ENCODE results near the gene CHCHD5.

CHCHD5 gene

DNA sequence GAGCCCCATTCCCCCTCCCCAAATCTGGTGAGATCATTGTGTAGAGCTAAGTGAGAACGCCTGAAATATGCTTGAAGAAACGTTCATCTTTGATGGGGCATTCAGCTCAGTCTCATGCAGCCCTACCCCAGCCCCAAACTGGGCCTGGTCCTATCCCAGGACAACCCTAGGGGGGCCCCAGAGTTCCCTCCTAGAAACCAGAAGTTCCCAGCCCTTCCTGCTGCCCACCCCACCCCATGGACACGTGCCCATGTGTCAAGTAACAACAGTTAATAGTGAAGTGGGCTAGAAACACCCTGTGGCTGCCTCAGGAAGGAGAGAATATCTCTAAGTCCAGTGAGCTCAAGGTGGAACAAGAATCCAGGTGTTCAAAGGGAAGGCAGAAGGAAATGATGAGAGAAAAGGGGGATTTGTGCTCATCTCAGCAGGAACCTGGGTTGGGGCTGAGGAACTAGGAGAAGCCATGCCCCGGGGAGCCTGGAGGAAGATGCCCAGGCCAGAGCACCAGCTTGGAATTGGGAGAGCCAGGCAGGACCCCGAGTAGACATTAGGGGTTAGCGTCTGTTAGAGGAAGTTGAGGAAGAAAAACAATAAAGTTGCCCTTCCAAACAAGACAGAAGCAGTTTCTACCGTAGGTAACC lies 41.2 kb downstream of the CHCHD5 start:
- Histone ChIP-seq H3K36me3 (ENCODE audit: control insufficient read depth, insufficient read depth, low read length) (no peaks in the 10 kb centered on the region), H3K4me3 (ENCODE audit: low read depth, low read length) (no peak overlapping the region), H3K4me1 (ENCODE audit: control insufficient read depth, insufficient read depth, low read length) (peaks cover 15% of the 10 kb centered on the region), H3K27ac (ENCODE audit: low read depth, low read length) (no peak overlapping the region), H3K9me3 (ENCODE audit: control insufficient read depth, insufficient read depth, low read length) (no peaks in the 10 kb centered on the region), H3K27me3 (ENCODE audit: control insufficient read depth, insufficient read depth, low read length) (no peaks in the 10 kb centered on the region), H3K9ac (ENCODE audit: low read depth, low read length) (no peak overlapping the region)

GRCh38 chr2:112626604-112627059 lies 42.2 kb downstream of the CHCHD5 start:
- H3K27me3 ChIP-seq (ENCODE audit: control insufficient read depth, insufficient read depth, low read length) = no peaks in the 10 kb centered on the region
- H3K9ac ChIP-seq (ENCODE audit: low read depth, low read length) = no peak overlapping the region
- no peak overlapping the region for H3K27ac ChIP-seq (ENCODE audit: low read depth, low read length)
- no peaks in the 10 kb centered on the region for H3K9me3 ChIP-seq (ENCODE audit: control insufficient read depth, insufficient read depth, low read length)
- no peak overlapping the region for H3K4me3 ChIP-seq (ENCODE audit: low read depth, low read length)
- H3K36me3 ChIP-seq (ENCODE audit: control insufficient read depth, insufficient read depth, low read length) = no peaks in the 10 kb centered on the region
- H3K4me1 ChIP-seq (ENCODE audit: control insufficient read depth, insufficient read depth, low read length) = peaks cover 25% of the 10 kb centered on the region

DNA sequence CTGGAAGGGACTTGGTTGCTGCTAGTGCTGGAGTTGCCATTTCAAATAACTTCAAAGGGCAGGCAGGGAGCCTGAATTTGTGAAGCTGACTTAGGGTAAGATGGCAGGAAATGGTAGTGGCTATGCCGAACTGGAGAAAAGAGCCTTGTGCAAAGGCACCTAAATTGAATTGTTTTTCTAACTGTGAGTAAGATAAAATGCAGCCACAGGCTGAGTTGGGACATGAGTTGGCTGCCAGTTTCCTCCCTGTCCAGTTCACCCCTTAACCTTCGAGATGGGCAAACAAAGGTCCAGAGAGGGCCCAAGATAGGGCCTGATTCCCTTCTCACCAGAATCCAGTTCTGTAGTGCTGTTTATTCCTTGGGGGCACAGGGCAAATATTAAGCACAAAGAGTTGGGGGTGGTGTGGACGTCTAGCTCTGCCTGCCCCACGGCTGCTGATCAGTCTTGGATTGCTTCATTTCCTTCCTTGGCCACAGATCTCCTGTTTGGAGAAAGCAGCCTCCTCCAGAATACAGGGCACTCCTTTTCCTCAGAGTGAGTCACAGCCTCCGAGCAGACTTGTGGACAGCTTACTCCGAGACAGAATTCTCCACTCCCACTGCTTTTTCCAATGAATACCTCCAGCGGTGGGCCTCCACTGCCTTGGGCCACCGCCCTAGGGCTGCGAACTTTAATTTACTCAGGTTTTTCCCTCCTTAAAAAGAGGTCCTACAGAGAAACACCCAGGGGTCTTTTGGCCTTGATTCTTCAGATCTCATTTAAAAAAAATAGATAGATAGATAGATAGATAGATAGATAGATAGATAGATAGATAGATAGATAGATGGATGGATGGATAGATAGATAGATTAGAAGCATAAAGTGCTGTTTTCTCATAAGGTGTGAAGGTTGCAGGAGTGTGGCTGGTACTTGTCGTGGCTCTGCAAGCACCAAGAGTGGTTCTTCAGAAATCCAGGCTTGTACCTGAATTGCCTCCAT lies 42.9 kb downstream of the CHCHD5 start:
- Histone ChIP-seq H3K27ac (ENCODE audit: low read depth, low read length) (no peak overlapping the region), H3K9me3 (ENCODE audit: control insufficient read depth, insufficient read depth, low read length) (no peaks in the 10 kb centered on the region), H3K4me1 (ENCODE audit: control insufficient read depth, insufficient read depth, low read length) (peaks cover 22% of the 10 kb centered on the region), H3K9ac (ENCODE audit: low read depth, low read length) (no peak overlapping the region), H3K27me3 (ENCODE audit: control insufficient read depth, insufficient read depth, low read length) (no peaks in the 10 kb centered on the region), H3K36me3 (ENCODE audit: control insufficient read depth, insufficient read depth, low read length) (no peaks in the 10 kb centered on the region), H3K4me3 (ENCODE audit: low read depth, low read length) (no peak overlapping the region)

GRCh38 chr2:112629224-112629623 lies 44.8 kb downstream of the CHCHD5 start:
- Histone ChIP-seq H3K9ac (ENCODE audit: low read depth, low read length) (no peak overlapping the region), H3K4me1 (ENCODE audit: control insufficient read depth, insufficient read depth, low read length) (peaks cover 22% of the 10 kb centered on the region)

GRCh38 chr2:112629823-112630222 lies 45.4 kb downstream of the CHCHD5 start:
- H3K4me1 ChIP-seq (ENCODE audit: control insufficient read depth, insufficient read depth, low read length) = peaks cover 22% of the 10 kb centered on the region

More at GRCh38 chr2:112629224-112629623, 44.8 kb downstream of the CHCHD5 start:
- no peaks in the 10 kb centered on the region for H3K36me3 ChIP-seq (ENCODE audit: control insufficient read depth, insufficient read depth, low read length)
- H3K27me3 ChIP-seq (ENCODE audit: control insufficient read depth, insufficient read depth, low read length) = no peaks in the 10 kb centered on the region
- no peaks in the 10 kb centered on the region for H3K9me3 ChIP-seq (ENCODE audit: control insufficient read depth, insufficient read depth, low read length)
- H3K4me3 ChIP-seq (ENCODE audit: low read depth, low read length) = no peak overlapping the region
- H3K27ac ChIP-seq (ENCODE audit: low read depth, low read length) = no peak overlapping the region

GRCh38 chr2:112630268-112630667 lies 45.9 kb downstream of the CHCHD5 start:
- H3K27me3 ChIP-seq (ENCODE audit: control insufficient read depth, insufficient read depth, low read length) = no peaks in the 10 kb centered on the region
- H3K4me1 ChIP-seq (ENCODE audit: control insufficient read depth, insufficient read depth, low read length) = peaks cover 22% of the 10 kb centered on the region
- H3K9me3 ChIP-seq (ENCODE audit: control insufficient read depth, insufficient read depth, low read length) = no peaks in the 10 kb centered on the region
- no peak overlapping the region for H3K9ac ChIP-seq (ENCODE audit: low read depth, low read length)
- H3K27ac ChIP-seq (ENCODE audit: low read depth, low read length) = peak overlapping the region; percentile 43
- H3K4me3 ChIP-seq (ENCODE audit: low read depth, low read length) = no peak overlapping the region
- H3K36me3 ChIP-seq (ENCODE audit: control insufficient read depth, insufficient read depth, low read length) = no peaks in the 10 kb centered on the region

More at GRCh38 chr2:112629823-112630222, 45.4 kb downstream of the CHCHD5 start:
- H3K9ac ChIP-seq (ENCODE audit: low read depth, low read length) = no peak overlapping the region
- no peak overlapping the region for H3K4me3 ChIP-seq (ENCODE audit: low read depth, low read length)
- H3K27ac ChIP-seq (ENCODE audit: low read depth, low read length) = peak overlapping the region; percentile 43
- H3K9me3 ChIP-seq (ENCODE audit: control insufficient read depth, insufficient read depth, low read length) = no peaks in the 10 kb centered on the region
- no peaks in the 10 kb centered on the region for H3K36me3 ChIP-seq (ENCODE audit: control insufficient read depth, insufficient read depth, low read length)
- H3K27me3 ChIP-seq (ENCODE audit: control insufficient read depth, insufficient read depth, low read length) = no peaks in the 10 kb centered on the region

- Histone ChIP-seq H3K9ac (ENCODE audit: low read depth, low read length) (no peak overlapping the region), H3K36me3 (ENCODE audit: control insufficient read depth, insufficient read depth, low read length) (no peaks in the 10 kb centered on the region), H3K9me3 (ENCODE audit: control insufficient read depth, insufficient read depth, low read length) (no peaks in the 10 kb centered on the region), H3K27me3 (ENCODE audit: control insufficient read depth, insufficient read depth, low read length) (no peaks in the 10 kb centered on the region), H3K4me1 (ENCODE audit: control insufficient read depth, insufficient read depth, low read length) (peaks cover 22% of the 10 kb centered on the region), H3K4me3 (ENCODE audit: low read depth, low read length) (no peak overlapping the region), H3K27ac (ENCODE audit: low read depth, low read length) (no peak overlapping the region)
Measured at GRCh38 chr2:112633708-112634107, 49.3 kb downstream of the CHCHD5 start.

DNA sequence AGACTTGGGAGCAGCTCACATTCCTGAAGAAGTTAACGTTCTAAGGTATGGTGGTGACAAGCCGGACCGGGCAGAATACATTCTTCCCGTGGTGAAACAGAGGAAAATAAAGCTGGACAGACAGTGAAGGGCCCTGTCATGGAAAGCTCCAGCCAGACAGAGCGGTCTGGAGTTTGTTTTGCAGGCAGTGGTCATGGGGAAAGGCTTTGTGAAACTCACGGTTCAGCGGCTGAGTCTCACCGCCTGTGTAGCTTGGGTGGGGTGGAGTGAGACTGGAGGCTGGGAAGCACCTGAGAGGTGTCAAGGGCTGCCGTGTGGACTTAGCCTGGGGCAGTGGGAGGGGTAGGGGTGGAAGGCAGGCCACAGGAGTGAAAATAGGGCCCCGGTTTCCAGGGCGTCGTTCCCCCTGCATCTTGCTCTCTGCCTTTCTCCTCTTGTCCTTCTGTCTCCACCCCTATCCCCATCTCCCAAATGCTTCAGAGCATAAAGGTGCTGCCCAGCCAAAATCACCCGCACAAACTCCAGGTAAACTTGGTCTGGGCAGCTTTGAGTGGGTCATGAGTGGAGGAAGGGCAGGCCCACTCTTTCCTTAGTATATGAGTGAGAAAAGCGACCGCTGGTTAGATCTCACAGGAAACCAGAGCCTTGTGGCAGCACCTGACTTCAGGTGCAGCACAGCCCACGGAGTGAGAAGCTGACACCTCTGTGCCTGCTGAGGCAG lies 49.9 kb downstream of the CHCHD5 start:
- Histone ChIP-seq H3K9me3 (ENCODE audit: control insufficient read depth, insufficient read depth, low read length) (no peaks in the 10 kb centered on the region), H3K36me3 (ENCODE audit: control insufficient read depth, insufficient read depth, low read length) (no peaks in the 10 kb centered on the region), H3K27ac (ENCODE audit: low read depth, low read length) (no peak overlapping the region), H3K27me3 (ENCODE audit: control insufficient read depth, insufficient read depth, low read length) (no peaks in the 10 kb centered on the region), H3K4me1 (ENCODE audit: control insufficient read depth, insufficient read depth, low read length) (peaks cover 22% of the 10 kb centered on the region), H3K9ac (ENCODE audit: low read depth, low read length) (no peak overlapping the region), H3K4me3 (ENCODE audit: low read depth, low read length) (no peak overlapping the region)

GRCh38 chr2:112634874-112635157 lies 50.4 kb downstream of the CHCHD5 start:
- H3K27me3 ChIP-seq (ENCODE audit: control insufficient read depth, insufficient read depth, low read length) = no peaks in the 10 kb centered on the region

DNA sequence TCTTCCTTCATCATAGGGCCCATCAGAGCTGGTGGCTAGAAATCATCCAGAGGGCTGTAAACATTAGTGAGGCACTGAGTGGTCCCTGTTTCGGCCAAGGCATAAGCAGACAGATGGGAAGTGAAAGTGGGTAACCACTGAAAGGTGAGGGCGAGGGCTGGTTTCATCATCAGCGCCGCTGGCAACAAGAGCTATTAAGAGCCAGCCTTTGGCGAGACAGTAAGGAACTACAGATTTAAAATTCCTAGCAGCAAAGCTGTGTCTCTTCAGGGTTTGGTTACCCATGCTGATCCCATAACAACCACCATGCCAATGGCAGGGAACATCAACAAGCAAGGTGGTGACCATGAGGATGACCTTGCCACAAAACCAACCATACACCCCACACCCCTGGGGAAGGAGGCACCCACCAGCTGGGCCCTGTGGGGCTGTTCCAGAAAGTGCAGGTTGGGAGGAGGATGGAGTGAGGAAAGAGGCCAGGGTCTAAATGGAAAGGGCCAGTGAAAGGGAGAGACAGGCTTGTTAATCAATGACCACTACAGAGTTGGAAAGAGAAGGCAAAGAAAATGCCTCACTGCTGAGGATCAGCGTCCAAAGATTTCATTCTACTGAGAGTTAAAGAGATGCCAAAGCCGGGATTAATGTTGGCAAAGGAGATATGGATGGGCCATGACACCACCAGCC lies 52.3 kb downstream of the CHCHD5 start:
- no peaks in the 10 kb centered on the region for H3K9me3 ChIP-seq (ENCODE audit: control insufficient read depth, insufficient read depth, low read length)
- no peak overlapping the region for H3K9ac ChIP-seq (ENCODE audit: low read depth, low read length)
- H3K27me3 ChIP-seq (ENCODE audit: control insufficient read depth, insufficient read depth, low read length) = no peaks in the 10 kb centered on the region
- no peak overlapping the region for H3K27ac ChIP-seq (ENCODE audit: low read depth, low read length)
- no peaks in the 10 kb centered on the region for H3K36me3 ChIP-seq (ENCODE audit: control insufficient read depth, insufficient read depth, low read length)
- H3K4me1 ChIP-seq (ENCODE audit: control insufficient read depth, insufficient read depth, low read length) = peaks cover 2% of the 10 kb centered on the region; the same call in 1 of the 2 replicates
- no peak overlapping the region for H3K4me3 ChIP-seq (ENCODE audit: low read depth, low read length)

More at GRCh38 chr2:112634874-112635157, 50.4 kb downstream of the CHCHD5 start:
- H3K4me3 ChIP-seq (ENCODE audit: low read depth, low read length) = no peak overlapping the region
- H3K9ac ChIP-seq (ENCODE audit: low read depth, low read length) = no peak overlapping the region
- H3K9me3 ChIP-seq (ENCODE audit: control insufficient read depth, insufficient read depth, low read length) = no peaks in the 10 kb centered on the region
- H3K4me1 ChIP-seq (ENCODE audit: control insufficient read depth, insufficient read depth, low read length) = peaks cover 21% of the 10 kb centered on the region
- no peaks in the 10 kb centered on the region for H3K36me3 ChIP-seq (ENCODE audit: control insufficient read depth, insufficient read depth, low read length)
- no peak overlapping the region for H3K27ac ChIP-seq (ENCODE audit: low read depth, low read length)

Measured in HUES48 (cell line).